Right forelimb (tissue), 1 donor: ENCODE results near the gene MADD.
"Not testable (repeated sequence)": the region's sequence is repeated elsewhere in the genome, so short reads cannot be mapped to it uniquely, and the experiment has no call there.

Experiments used
- DNase-seq: peaks from one replicate; pipeline ENCODE4 v3.0.0-alpha.2; 2018

The MADD gene

GRCh38 chr11:47326198-47326597, 56.3 kb downstream of the MADD start:
- DNase-seq, result no peak

GRCh38 chr11:47327025-47327424, 57.1 kb downstream of the MADD start:
- no peak for DNase-seq

- no peak for DNase-seq
Observed at GRCh38 chr11:47327949-47328348, 58.0 kb downstream of the MADD start.

DNA sequence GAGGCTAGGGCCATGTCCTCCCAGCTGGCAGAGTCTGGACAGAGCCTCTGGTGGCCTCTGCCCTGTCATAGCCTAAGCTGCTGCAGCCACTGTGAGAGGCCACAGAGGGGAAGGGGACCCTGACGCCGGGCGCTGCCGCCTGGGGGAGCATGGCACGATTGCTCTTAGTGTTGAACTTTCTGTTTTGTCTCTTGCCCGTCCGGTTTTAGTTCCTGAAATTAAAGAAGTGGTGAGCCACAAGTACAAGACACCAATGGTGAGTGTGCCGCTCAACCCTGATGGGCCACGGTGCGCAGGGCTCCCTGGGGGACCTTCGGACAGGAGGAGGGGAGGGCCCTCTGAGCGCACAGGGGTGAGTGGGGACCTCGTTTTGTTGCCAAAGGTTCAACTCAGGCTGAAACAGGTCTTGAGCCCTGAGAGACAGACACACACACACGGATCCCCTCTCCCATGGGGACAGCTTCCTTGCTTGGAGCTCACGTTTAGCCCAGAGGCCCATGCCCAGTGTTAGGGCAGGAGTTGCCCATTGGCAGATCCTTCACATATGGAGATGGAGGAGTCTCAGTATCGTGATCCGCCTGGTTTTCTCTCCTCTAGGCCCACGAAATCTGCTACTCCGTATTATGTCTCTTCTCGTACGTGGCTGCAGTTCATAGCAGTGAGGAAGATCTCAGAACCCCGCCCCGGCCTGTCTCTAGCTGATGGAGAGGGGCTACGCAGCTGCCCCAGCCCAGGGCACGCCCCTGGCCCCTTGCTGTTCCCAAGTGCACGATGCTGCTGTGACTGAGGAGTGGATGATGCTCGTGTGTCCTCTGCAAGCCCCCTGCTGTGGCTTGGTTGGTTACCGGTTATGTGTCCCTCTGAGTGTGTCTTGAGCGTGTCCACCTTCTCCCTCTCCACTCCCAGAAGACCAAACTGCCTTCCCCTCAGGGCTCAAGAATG, 58.8 kb downstream of the MADD start:
- DNase-seq, result no peak

DNA sequence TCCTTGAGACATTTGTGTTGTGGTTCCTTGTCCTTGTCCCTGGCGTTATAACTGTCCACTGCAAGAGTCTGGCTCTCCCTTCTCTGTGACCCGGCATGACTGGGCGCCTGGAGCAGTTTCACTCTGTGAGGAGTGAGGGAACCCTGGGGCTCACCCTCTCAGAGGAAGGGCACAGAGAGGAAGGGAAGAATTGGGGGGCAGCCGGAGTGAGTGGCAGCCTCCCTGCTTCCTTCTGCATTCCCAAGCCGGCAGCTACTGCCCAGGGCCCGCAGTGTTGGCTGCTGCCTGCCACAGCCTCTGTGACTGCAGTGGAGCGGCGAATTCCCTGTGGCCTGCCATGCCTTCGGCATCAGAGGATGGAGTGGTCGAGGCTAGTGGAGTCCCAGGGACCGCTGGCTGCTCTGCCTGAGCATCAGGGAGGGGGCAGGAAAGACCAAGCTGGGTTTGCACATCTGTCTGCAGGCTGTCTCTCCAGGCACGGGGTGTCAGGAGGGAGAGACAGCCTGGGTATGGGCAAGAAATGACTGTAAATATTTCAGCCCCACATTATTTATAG, 59.6 kb downstream of the MADD start:
- DNase-seq, result no peak

DNA sequence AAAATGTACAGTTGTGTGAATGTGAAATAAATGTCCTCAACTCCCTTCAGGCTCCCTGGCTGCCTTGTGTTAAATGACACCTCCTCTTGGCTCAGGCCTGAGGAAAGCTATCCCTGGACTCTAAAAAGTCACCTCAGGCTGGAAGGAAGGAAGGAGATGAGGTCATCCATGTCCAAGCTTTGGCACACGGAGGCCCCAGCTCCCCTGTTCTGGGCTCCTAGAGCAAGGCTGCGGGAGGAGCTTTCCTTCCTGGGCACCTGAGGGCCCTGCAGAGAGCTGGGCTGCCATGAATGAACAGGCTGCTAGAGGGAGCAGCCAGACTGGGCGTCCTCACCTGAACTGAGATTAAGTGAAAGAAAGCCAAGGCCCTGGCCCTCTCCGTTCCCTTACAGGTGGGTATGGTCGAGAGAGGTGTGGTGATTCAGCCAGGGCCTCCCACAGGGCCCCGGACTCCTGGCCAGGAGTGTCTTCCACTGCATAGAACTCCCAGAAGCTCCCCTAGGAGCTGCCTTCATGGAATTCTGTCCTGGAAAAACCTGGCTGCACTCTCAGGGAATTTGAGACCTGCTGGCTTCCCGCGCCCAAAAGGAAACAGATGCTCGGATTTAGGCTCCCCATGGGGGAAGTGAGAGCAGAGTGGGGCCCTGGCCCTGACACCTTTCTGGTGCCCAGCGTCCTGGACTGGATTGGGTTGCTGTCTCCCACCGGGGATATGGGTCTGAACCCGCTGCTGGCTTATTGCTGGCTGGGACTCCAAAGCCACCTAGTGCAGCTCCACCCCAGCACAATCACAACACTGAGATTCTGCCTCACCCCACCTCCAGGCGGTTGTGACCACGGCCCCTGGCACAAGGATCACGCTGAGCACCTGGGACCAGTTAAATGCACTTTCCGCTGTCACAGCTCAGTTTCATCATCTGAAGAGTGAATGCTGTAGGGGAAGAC, 60.3 kb downstream of the MADD start:
- DNase-seq, result peak; percentile 43

- no peak for DNase-seq
Observed at GRCh38 chr11:47331454-47332302, 61.7 kb downstream of the MADD start.

DNA sequence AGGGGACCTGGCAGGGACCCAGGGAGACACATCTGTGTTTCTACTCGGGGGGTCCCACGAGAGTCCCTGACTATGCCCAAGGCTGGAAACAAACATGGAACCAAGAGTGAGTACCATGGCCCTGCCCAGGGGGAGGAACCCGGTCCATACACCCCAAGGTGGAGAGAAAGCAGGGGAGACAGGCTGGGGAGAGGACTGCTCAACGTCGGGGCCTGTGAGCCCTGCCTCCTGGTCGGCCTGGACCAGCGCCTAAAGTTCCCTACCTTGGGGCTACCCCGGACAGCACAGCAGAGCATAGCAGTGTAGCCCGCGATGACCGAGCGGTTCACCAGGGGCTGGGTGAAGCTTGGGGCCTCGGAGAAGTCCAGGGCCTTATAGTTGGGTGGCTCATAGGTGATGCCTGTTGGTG, 62.4 kb downstream of the MADD start:
- DNase-seq, result no peak

DNA sequence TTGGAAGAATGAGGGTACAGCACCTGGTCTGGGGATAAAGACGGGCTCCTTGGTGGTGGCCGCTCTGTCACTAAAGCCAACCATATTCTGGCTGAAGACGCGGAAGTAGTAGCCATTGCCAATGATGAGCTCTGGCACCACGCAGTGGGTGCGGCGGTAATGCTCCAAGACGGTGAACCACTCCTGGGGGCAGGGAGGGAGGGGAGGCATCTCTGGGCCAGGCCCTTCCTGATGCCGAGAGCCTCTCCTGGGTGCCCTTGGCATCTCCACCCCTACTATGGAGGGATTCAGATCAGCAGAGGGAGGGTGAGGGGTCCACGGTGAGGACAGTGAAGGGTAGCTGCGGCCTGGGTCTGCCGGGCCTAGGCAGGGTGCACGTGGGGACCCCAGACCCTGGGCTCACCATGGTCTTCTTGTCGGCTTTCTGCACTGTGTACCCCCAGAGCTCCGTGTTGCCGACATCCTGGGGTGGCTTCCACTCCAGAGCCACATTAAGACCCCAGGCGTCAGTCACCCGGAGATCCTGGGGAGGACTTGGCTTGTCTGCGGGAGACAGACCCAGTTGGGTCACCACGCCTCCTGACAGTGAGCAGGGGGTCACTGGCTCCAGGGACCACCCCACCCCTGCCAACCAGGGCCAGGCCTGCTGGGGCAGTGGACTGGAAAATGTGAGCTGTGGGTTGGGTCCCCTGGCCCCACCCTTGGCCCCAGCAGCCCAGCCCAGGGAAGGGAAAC, 63.0 kb downstream of the MADD start:
- no peak for DNase-seq

GRCh38 chr11:47333526-47333845, 63.6 kb downstream of the MADD start:
- no peak for DNase-seq

GRCh38 chr11:47333886-47334443, 64.0 kb downstream of the MADD start:
- no peak for DNase-seq

GRCh38 chr11:47334699-47335411, 64.9 kb downstream of the MADD start:
- DNase-seq, result not testable (repeated sequence)

GRCh38 chr11:47335733-47336132, 65.8 kb downstream of the MADD start:
- DNase-seq, result no peak

- DNase-seq, result no peak
Observed at GRCh38 chr11:47336595-47336994, 66.7 kb downstream of the MADD start.

DNA sequence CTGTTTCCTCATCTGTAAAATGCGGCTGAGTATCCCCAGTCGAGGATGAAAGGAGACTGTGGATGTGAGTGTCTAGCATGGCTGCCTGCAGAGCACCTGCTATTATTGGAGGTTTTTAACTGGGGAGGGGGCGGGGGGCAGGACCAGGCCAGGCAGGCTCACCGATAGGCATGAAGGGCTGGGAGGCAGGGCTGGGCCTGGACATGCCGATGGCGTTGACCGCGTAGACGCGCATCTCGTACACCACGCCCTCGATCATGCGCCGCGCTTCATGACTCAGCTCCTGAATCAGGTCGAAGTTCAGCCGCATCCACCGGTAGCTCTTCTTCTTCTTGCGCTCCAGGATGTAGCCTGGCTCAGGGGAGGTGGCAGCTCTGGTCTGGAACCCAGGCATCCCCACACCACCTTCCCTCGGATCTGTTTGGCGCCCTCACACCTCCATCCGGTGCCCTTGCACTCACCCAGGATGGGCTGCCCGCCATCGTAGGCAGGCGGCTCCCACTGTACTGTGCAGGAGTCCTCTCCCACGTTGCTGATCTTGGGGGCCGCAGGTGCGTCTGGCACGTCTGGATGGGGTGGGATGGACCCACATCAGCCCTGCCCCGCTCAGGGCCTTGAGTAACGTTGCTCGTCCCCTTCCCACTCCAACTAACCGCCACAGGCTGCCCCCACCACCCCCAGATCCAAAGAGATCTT, 67.4 kb downstream of the MADD start:
- DNase-seq, result no peak

DNA sequence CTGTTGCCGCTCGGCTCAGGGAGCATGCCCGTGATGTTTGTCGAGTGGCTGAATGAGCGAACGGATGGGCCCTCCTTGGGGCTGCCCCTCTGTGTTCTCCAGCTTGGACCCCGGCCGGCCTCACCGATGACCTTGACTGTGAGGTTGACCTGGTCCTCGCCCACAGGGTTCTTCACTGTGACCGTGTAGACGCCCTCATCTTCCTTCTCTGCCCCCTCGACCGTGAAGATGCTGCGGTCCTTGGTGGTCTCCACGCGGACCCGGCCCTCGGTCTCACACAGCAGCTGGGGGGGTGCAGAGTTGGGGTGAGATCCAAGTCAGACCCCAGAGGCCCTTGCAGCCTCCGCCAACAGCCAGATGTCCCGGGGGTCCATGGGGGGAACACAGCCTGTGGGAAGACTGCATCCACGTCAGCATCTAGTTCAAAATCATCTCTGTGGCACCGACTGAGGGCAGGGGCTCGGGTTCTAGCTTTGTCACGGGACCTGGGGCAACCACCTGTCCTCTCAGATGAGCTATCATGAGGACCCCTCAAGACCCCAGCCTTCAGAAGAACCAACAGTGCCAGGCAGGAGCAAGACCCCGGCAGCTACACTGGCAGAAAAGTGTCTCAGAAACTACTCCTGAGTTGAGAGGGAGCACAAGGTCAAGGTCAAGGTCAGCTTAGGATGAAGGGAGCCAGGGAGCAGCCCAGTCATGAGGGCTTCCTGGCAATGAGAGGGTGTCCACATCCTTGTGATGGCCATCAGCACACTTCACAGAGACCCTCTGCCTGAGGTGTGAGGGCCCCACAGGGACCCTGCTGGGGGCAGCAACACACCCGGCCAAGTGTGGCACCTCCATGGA, 68.7 kb downstream of the MADD start:
- DNase-seq, result no peak

DNA sequence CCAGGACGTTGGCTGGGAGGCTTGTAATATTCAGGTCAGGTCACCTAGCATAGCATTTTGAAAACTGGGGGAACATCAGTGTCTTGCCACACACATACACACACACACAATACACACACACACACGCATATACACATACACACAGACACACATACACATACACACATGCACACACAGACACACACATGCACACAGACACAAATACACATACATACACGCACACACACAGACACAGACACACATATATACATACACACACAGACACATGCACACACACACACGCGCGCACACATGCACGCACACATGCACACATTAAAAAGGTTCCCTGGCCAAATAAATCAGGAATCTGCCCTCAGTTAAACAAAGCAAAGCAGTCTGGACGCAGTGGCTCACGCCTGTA, 70.1 kb downstream of the MADD start:
- DNase-seq, result no peak

DNA sequence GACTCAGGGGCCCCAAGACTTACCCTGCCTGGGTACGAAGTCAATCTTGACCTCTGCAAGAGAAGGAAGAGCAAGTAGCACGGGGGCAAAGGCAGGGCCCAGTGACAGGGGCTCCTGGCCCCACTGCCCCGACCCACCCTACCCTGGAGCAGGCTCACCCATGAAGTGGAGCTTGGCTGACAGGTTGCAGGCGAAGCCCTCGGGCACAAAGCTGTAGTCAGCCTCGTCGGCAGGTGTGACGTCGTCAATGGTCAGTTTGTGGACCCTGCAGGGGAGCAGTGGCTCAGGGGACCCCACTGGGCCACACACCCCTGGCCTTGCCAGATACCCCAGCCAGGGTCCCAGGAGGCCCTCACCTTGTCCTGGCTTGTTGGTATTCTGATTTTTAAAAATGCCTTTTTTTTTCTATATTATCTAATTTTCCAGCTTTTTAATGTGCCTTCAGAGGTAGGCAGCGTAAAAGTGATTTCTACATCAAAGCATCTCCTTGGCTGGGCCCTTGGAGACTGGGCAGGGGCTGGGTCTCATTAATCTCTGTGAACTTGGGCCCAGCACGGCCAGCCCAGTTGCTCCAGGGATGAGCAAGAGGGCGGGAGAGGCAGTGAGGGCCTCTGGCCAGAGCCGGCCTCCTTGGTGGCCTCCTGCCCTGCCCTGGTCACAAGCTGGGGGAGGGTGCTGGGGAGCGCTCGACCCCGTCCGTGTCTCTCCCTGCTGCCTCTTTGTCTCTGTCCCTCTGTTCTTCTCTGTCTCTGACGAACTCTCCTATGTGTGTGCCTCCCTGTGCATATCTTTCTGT, 71.2 kb downstream of the MADD start:
- no peak for DNase-seq
